ENCODE results near the gene CPED1.
A peak's percentile ranks its signal among the peaks of the same experiment; 100 is the strongest.

CPED1 gene
- total RNA-seq, result 0.10 to 2.2 reads per million in 2 donors

- DNase-seq, result peak; percentile 17
Measured at GRCh38 chr7:120988591-120989256, at the start of gene CPED1. CPED1 (plus strand) TSS chr7:120988711; CDS start chr7:120989622, 911 bp downstream.

- no peak for DNase-seq
Measured at GRCh38 chr7:120939345-120939744, 49.2 kb upstream of the CPED1 start.

GRCh38 chr7:120941064-120941463, 47.4 kb upstream of the CPED1 start:
- DNase-seq, result no peak

DNA sequence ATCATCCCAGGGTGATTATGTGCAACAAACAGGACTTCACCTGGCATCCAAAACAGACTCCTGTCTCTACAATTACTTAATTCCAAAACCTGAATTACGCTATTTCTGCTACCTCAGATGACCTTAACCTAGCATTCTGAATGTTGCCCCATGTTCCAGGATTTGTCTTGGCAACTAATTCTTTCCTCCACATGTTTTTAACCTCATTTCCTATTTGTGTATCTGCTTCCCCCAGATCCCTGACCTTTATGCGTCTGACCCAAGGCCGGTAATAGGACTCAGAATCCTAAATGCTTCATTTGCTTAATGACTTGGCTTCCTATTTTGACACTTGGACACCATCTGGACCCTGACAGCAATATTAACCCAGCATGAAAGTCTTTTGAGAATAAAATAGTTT, 46.7 kb upstream of the CPED1 start:
- DNase-seq, result no peak

- no peak for DNase-seq
Measured at GRCh38 chr7:120942861-120943260, 45.6 kb upstream of the CPED1 start.

GRCh38 chr7:120944826-120945562, 43.5 kb upstream of the CPED1 start:
- DNase-seq, result no peak

DNA sequence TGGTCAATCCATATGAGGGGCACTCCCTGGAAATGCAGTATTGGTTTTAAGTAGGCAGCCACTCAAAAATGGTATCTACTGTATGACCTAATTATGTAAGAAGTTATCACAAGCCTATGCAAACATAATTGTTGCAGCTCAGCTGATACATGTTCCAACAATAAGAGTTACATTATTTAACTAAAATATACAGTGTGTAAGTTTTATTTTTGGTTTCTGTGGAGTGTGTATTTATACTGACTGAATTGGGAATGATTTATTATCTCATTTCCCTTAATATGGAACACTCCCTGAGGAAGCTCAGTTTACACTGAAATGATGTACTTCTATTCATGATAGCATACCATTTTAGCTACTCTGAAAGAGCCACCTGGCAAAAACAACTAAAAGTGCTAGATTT, 40.5 kb upstream of the CPED1 start:
- no peak for DNase-seq

DNA sequence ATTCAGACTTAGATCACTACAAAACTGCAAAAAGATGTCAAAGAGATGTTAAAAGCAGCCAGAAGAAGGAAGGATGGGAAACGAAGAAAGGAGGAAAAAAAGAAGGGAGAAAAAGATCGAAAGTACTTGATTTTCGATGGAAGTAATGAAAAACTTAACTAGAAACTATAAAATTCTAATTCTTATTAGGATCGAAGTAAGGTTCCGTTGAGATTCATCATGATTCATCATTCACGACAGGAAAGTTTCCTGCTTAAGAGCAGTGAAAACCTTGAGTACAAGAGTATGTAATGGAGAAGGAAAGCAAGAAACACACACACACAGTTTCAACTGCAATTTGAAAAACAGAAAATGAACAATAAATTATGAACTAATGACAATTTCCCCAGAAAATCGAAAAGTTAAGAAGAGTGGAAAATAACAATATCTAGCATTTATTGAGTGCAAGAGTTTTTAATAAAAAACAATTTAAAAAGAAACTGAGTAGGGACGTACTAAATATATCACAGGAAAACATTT, 39.1 kb upstream of the CPED1 start:
- no peak for DNase-seq

DNA sequence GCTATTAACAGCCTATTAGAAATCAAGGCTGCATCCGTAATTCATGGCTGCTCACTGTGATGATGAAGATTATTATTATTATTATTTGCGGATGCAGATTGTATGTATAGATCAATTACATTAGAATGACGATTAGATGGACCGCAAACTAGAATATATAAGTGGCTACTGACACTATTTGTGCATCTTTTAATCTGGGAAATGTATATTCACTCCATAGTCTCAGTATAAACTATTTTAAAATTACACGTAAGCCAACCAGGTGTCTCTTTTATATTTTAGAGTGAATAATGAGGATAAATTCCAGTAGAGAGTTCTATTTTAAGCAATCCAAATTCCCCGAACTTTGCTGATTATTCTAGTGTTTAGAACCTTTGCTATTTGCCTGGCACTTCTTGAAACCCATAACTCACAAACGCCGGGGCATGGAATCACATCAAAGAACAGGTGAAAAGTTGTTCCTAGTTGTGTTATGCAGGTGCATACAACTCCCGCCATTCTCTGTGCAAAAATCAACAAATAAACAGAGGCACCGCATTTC, 38.4 kb upstream of the CPED1 start:
- DNase-seq, result no peak

- peak; percentile 95 for DNase-seq
Measured at GRCh38 chr7:120950539-120951308, 37.8 kb upstream of the CPED1 start, which contains the start of gene ING3. ING3 (plus strand) TSS chr7:120950777; CDS start chr7:120950897, 120 bp downstream.

DNA sequence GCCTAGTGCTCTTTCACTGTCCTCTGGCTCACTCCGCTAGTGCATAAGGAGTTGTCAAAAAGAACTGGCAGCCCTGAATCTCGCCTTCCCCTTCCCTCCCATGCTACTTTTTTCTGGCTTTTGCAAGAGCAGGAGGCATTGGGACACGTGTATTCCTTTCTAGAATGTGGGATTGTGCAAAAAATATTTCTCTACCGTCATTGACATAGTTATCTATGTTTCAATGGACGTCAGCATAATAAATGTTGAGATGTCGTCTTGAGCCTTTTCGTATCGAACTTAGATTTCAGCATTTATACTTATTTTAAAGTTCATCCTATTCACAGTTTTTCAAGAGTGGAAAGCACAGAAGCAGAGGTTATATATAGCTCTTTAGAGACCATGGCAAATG, 37.2 kb upstream of the CPED1 start:
- DNase-seq, result no peak

DNA sequence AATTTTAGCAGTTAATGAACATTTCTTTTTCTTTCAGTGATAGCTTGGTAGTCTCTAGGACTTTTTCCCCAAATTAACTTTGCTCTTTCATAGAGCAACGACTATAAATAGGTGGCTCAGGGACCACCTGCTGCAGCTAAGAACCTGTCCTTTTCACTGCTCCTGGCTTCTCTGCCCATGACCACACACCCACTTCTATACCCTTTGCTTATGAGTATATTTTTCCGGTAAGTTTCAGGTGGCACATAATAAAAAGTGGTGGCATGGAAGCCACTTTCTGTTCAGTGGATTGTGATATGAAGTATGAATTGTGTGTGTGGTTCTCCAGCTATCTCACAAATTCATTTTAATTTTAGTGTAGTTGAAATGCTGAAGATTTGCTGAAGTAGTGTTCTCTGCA, 36.7 kb upstream of the CPED1 start:
- DNase-seq, result no peak

DNA sequence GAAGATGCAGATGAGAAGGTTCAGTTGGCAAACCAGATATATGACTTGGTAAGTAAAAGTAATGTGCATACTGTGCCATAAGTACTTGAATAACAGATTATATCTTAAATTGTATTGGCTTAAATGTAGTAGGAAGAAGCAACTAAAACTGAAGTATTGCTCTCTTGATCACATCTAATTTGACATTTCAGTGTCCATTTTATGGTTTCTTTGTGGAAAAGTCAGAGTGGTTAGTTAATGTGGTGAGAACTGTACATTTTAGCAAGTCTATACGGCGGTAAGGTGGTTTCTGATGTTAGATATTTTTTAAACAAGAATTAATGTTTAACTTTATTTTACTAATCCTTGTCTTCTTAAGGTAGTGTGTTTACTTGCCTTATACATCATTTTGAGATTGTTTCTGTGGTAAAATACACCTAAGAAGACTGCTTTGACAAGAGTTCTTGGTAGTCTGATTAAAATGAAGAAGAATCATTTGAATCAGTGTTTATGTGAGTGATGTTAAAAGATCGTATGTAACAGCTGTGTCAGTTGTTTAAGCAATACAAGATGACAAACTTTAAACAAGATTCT, 32.8 kb upstream of the CPED1 start:
- DNase-seq, result no peak

DNA sequence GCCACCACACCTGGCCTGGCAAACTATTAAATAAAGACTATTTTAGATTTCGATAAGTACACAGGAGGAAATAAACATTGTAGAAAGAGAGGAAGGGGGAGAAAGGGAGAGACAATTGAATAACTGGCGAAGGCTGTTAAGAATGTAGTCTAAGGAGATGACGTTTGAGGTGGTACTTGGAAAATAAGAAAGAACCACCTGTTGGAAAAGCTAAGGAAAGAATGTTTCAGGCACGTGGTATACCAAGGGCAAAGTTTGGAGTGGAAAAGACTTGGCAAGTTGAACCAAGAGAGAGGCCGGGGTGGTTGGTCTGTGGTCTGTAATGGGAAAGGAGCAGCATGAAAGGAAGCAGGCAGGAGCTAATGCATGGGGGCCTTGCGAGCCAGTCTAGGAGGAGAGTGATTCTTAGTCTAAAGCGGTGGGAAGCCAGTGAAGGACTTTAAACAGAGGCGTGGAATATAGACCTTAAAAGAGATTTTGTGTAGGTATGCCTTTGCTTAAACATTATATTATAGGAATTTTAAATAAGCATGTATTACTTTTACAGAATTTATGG, 28.5 kb upstream of the CPED1 start:
- no peak for DNase-seq

GRCh38 chr7:120960714-120961113, 27.8 kb upstream of the CPED1 start:
- no peak for DNase-seq

DNA sequence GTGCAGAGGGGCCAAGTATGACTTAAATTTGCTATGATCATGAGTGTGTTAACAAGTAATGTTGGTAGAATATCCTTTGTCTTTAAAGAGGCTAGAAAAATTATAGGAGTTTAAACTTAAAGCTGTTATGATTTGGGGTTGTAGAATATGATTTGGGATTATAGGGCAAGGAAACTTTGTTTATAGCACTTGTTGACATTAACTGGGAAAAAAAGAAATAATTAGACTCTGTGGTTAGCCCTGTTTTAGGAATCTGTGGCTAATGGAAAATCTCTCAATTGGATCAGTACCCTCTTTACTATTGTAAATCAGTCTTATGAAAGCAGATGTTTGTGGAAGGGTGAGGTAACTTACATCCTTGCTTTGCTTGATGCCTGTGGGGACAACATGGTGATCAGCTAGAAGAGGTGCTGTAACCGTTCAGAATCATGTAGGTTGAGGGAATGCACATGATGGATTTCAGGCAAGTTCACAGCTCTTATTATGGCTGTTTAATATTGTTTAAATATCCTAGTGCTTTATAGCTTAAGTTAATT, 26.8 kb upstream of the CPED1 start:
- DNase-seq, result no peak

GRCh38 chr7:120964088-120964487, 24.4 kb upstream of the CPED1 start:
- DNase-seq, result no peak

GRCh38 chr7:120966961-120967360, 21.6 kb upstream of the CPED1 start:
- no peak for DNase-seq

DNA sequence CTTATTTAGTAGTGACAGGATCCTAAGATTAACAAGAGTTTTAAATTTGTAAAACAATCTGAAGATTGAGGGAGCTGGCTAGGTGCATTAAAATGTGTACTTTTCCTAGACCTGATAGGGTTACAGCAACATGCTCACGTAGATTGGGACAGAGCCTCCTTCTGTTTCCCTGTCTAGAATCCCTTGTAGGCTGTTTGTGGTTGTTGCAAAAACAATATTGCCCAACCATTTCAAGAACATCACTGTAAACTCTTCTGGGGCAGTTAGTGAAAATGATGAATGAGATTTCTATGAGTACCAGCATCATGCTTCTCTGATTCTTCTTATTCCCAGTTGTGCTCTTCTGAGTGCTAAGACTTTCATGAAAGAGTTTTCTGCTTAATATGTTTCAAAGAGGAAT, 14.7 kb upstream of the CPED1 start:
- DNase-seq, result no peak

DNA sequence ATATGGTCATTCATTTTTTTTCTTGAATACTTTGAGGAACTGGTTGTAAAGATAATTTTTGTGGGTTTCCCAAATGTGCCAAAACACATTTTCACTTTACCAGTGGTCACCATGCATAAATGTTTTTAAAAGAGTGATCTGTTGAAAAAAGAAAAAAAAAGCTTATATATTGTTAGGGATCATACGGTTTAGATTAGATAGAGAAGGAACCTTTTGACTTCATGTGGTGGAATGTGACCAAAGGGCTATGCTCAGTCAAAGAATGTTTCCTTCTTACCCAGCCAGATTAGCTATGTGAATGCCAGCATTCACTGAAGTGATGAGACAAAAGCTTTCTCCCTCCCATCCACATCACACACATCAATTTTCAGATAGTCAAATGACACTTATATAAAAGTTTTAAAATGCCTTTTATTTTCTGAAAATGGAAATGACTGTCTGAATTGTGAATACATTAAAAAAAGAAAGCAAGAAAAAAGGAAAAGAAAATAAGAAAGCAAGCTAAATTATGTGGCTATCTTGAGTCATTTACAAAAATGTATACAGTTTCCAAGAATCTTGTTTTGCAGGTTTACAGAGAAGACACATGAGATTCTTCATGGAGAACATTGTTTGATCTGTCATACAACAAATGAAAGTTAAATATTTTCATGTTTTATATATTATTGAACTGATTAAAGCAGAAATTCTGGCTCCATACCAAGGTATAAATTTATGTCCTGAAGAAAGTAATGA, 8.6 kb upstream of the CPED1 start:
- DNase-seq, result no peak

DNA sequence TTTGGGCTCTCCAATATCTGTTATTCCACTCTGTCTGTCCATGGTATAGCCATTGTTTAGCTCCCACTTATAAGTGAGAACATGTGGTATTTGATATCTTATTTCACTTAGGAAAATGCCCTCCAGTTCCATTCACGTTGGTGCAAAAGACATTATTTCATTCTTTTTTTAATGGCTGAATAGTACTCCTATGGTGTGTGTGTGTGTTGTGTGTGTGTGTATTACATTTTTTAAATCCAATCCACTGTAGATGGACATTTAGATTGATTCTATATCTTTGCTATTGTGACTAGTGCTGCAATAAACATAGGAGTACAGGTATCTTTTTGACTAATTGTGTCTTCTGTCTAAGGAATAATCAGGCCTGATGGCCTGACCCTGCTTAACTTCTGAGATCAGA, 7.4 kb upstream of the CPED1 start:
- DNase-seq, result no peak

Measured in activated gamma-delta T cell (primary cell).